ENCODE results near the gene IRX6. TPM values are rescaled to one million over a fixed set of nuclear protein-coding genes. Genes with fewer than 3 reads are reported as not detected.

IRX6 gene
- total RNA-seq, 1 experiment from 2014 or later, result not detected

DNA sequence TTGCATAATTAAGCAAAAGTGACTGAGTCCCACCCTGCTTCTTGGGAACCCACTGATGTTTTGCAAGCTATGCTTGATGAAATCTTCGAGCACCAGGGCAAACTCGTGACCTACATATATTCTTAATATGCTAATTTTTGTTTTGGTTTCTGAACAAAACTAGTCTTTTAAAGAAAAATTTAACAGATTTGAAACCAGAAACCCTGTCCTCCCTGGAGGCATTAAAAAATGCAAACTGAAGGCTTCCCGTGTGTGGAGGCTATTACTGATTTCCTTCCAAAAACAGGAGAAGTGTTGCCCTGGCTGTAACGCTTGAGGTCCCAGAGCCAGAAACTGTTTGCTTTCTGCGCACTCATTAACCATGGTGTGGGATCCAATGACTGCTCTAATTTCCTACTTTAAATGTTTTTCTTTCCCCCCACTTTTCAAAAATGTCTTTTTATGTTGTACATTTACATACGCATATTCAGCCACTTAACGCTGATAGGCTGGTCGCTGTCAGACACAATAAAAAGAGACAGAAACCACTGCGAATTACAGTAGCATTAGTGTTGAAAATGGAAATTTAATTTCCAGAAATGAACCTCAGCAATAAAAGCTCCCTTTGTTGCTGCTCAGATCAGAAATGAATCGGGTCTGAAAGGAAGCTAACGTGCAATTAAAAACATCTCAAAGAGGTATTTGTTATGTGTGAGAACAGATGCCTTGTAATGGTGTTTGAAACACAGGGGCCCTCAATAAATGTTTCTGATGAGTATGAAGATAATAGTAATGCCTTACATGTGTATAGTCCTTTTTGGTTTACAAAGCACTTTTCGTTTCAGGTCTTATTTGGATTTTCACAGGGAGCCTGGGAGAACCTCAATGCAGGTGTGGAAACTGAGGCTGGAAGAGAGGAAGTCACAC is 39.9 kb upstream of the IRX6 start:
- TF ChIP-seq, protein P1, sequence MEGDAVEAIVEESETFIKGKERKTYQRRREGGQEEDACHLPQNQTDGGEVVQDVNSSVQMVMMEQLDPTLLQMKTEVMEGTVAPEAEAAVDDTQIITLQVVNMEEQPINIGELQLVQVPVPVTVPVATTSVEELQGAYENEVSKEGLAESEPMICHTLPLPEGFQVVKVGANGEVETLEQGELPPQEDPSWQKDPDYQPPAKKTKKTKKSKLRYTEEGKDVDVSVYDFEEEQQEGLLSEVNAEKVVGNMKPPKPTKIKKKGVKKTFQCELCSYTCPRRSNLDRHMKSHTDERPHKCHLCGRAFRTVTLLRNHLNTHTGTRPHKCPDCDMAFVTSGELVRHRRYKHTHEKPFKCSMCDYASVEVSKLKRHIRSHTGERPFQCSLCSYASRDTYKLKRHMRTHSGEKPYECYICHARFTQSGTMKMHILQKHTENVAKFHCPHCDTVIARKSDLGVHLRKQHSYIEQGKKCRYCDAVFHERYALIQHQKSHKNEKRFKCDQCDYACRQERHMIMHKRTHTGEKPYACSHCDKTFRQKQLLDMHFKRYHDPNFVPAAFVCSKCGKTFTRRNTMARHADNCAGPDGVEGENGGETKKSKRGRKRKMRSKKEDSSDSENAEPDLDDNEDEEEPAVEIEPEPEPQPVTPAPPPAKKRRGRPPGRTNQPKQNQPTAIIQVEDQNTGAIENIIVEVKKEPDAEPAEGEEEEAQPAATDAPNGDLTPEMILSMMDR (IDR thresholded peaks at IDR 0.05; ENCODE audit: unreplicated experiment), result no peak
- peaks cover 6% of the 10 kb centered on the region for H3K4me1 Mint-ChIP-seq (ENCODE audit: insufficient read depth, unreplicated experiment)
- no peak overlapping the region for H3K4me3 Mint-ChIP-seq (ENCODE audit: unreplicated experiment)

DNA sequence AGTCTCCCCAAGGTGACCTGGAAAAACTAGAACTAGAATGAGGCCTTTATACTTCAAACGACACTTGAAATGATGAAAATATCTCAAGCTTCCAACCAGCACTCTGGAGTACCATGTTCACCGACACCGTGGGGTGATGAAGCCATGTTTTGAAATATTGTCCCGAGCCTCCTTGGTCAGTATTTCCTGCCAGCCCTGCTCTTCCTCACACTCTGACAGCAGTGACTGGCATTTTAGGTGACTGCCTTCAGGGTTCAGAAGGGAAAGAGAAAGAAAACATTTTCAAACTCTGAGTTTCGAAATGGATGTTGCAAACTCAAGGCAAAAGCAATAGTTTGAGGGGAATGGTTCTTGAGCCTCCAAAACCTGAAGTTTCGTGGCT is 39.3 kb upstream of the IRX6 start:
- BruUV-seq (replicated peaks), result no TSS peak
- TF ChIP-seq, protein P1 (IDR thresholded peaks at IDR 0.05; ENCODE audit: unreplicated experiment), result no peak
- H3K4me3 Mint-ChIP-seq (ENCODE audit: unreplicated experiment), result no peak overlapping the region
- H3K9me3 Mint-ChIP-seq (ENCODE audit: unreplicated experiment), result peaks cover 14% of the 10 kb centered on the region
- CTCF ChIA-PET, result no interaction called here
- H3K36me3 Mint-ChIP-seq (ENCODE audit: insufficient read depth, unreplicated experiment), result no peaks in the 10 kb centered on the region
- POLR2A ChIA-PET, result interaction anchor here (0.6 kb wide), 1 partner anchor 72 kb away, joined by 3 read pairs; no protein-coding TSS in a partner anchor
- intact Hi-C loops (cut with micrococcal nuclease), result no loop called here
- H3K4me1 Mint-ChIP-seq (ENCODE audit: insufficient read depth, unreplicated experiment), result peaks cover 5% of the 10 kb centered on the region
- H3K27me3 Mint-ChIP-seq (ENCODE audit: insufficient read depth, unreplicated experiment), result no peaks in the 10 kb centered on the region
- no peak for DNase-seq (ENCODE audit: unreplicated experiment)
- no peak overlapping the region for H3K27ac Mint-ChIP-seq (ENCODE audit: low read depth, unreplicated experiment)

More for the DNA sequence above, 39.9 kb upstream of the IRX6 start:
- Mint-ChIP-seq H3K9me3 (ENCODE audit: unreplicated experiment) (peaks cover 14% of the 10 kb centered on the region), H3K36me3 (ENCODE audit: insufficient read depth, unreplicated experiment) (no peaks in the 10 kb centered on the region), H3K27ac (ENCODE audit: low read depth, unreplicated experiment) (no peak overlapping the region), H3K27me3 (ENCODE audit: insufficient read depth, unreplicated experiment) (no peaks in the 10 kb centered on the region)
- POLR2A ChIA-PET, result no interaction called here
- intact Hi-C loops (cut with micrococcal nuclease), result no loop called here
- CTCF ChIA-PET, result no interaction called here
- no TSS peak for BruUV-seq (replicated peaks)
- no peak for DNase-seq (ENCODE audit: unreplicated experiment)

DNA sequence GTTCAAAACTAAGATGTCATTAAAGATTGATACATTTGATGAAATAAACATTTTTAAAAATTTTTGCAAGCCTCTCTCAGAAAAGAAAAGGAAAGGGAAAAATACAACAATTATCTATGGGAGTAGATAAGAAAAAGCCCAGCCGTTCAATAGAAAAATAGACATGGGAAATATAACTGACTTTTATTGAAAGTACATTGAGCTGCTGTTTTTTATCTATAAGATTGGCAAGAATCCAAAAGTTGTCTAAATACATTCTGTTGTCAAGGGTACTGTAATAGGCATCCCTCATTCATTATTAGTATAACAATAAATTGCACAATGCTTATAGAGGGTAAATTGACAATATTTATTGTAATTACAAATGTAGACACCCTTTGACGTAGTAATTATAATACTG is 38.4 kb upstream of the IRX6 start:
- no TSS peak for BruUV-seq (replicated peaks)
- intact Hi-C loops (cut with micrococcal nuclease), result no loop called here
- H3K36me3 Mint-ChIP-seq (ENCODE audit: insufficient read depth, unreplicated experiment), result no peaks in the 10 kb centered on the region
- H3K4me3 Mint-ChIP-seq (ENCODE audit: unreplicated experiment), result no peak overlapping the region
- ChIA-PET POLR2A (no interaction called here), CTCF (no interaction called here)
- no peak for DNase-seq (ENCODE audit: unreplicated experiment)
- no peaks in the 10 kb centered on the region for H3K27me3 Mint-ChIP-seq (ENCODE audit: insufficient read depth, unreplicated experiment)
- H3K4me1 Mint-ChIP-seq (ENCODE audit: insufficient read depth, unreplicated experiment), result peaks cover 1% of the 10 kb centered on the region
- no peak overlapping the region for H3K27ac Mint-ChIP-seq (ENCODE audit: low read depth, unreplicated experiment)
- TF ChIP-seq, protein P1 (IDR thresholded peaks at IDR 0.05; ENCODE audit: unreplicated experiment), result no peak
- peaks cover 14% of the 10 kb centered on the region for H3K9me3 Mint-ChIP-seq (ENCODE audit: unreplicated experiment)

DNA sequence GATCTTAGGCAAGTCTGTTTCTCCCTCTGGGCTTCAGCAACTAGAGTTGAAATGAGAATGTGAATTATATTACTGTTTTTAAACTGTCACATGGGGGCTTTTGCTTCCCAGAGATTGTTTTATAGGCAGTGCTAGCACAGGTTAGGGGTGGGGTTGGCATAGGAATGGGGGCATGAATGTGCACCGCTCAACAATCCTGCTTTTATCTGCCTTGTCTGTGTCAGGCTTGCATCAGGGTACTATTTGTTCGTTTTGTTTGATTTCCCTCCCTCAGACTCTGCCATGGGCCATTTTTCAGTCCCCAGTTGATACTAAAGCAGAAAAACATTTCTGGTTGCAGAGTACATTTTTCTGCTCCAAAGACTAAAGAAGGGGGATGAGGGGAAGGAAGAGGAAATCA is 34.6 kb upstream of the IRX6 start:
- BruUV-seq (replicated peaks), result no TSS peak
- H3K9me3 Mint-ChIP-seq (ENCODE audit: unreplicated experiment), result peaks cover 14% of the 10 kb centered on the region
- no peak for DNase-seq (ENCODE audit: unreplicated experiment)
- no peaks in the 10 kb centered on the region for H3K4me1 Mint-ChIP-seq (ENCODE audit: insufficient read depth, unreplicated experiment)
- no peak overlapping the region for H3K27ac Mint-ChIP-seq (ENCODE audit: low read depth, unreplicated experiment)
- ChIA-PET POLR2A (no interaction called here), CTCF (no interaction called here)
- intact Hi-C loops (cut with micrococcal nuclease), result no loop called here
- TF ChIP-seq, protein P1 (IDR thresholded peaks at IDR 0.05; ENCODE audit: unreplicated experiment), result no peak
- H3K4me3 Mint-ChIP-seq (ENCODE audit: unreplicated experiment), result no peak overlapping the region
- H3K36me3 Mint-ChIP-seq (ENCODE audit: insufficient read depth, unreplicated experiment), result no peaks in the 10 kb centered on the region
- H3K27me3 Mint-ChIP-seq (ENCODE audit: insufficient read depth, unreplicated experiment), result no peaks in the 10 kb centered on the region
